IMR-90 (cell line): ENCODE measurements around the gene TBC1D22A. TPM values are rescaled to one million over a fixed set of nuclear protein-coding genes. Genes with fewer than 3 reads are reported as not detected.
A peak's percentile ranks its signal among the peaks of the same experiment; 100 is the strongest.

ENCODE experiments used
- ATAC-seq: fragments of 200-7000 bp; cut with Tn5 transposase; 2 replicates; pipeline ENCODE4 v1.9.1; 2020; ENCODE audit warnings: low read depth, mild to moderate bottlenecking, moderate library complexity
- BruUV-seq: library from RNA; stranded (reverse); fragments of 400-500 nt; replicated peaks from 2 replicates; lab custom pipeline; 2021; lab: Mats Ljungman, UMichigan
- CTCF ChIA-PET: fragments of 300-600 bp; formaldehyde crosslinking; extraction: SDS; loops from one replicate; lab custom pipeline; 2021; ENCODE audit warnings: antibody characterized with exemption; lab: Yijun Ruan, JAX
- POLR2A ChIA-PET: fragments of 300-600 bp; sonication (Branson Sonifier 250); formaldehyde crosslinking; loops from one replicate; lab custom pipeline; 2022; ENCODE audit warnings: antibody characterized with exemption; ENCODE audit not compliant: unreplicated experiment; lab: Charles Lee
- DNase-seq: peaks from one replicate; pipeline ENCODE4 v3.0.0; 2013
- H2AFZ ChIP-seq: replicated peaks from 2 replicates; pipeline ENCODE3; 2013; ENCODE audit warnings: low read length, mild to moderate bottlenecking; ENCODE audit not compliant: poor library complexity
- H2AK5ac ChIP-seq: 2 replicates; pipeline ENCODE4 v1.6.1; 2013; ENCODE audit warnings: low read depth, low read length, inconsistent platforms
- H2AK9ac ChIP-seq: replicated peaks from 2 replicates; pipeline ENCODE3; 2013; ENCODE audit warnings: mild to moderate bottlenecking, low read depth, low read length, moderate library complexity; ENCODE audit not compliant: poor library complexity
- H2BK120ac ChIP-seq: 2 replicates; pipeline ENCODE4 v1.6.1; 2013; ENCODE audit warnings: low read depth, low read length, inconsistent platforms
- H2BK15ac ChIP-seq: 3 replicates; pipeline ENCODE4 v1.6.1; 2013; ENCODE audit warnings: low read depth, low read length, inconsistent platforms
- H2BK20ac ChIP-seq: 2 replicates; pipeline ENCODE4 v1.6.1; 2013; ENCODE audit warnings: low read depth, mild to moderate bottlenecking, inconsistent platforms, low read length, moderate library complexity
- H2BK5ac ChIP-seq: 2 replicates; pipeline ENCODE4 v1.6.1; 2013; ENCODE audit warnings: mild to moderate bottlenecking, low read depth, low read length, inconsistent platforms; ENCODE audit not compliant: poor library complexity, severe bottlenecking
- H3K14ac ChIP-seq: replicated peaks from 2 replicates; pipeline ENCODE4 v1.6.1; 2013; ENCODE audit warnings: low read depth, low read length, inconsistent platforms
- H3K18ac ChIP-seq: 2 replicates; pipeline ENCODE4 v1.6.1; 2013; ENCODE audit warnings: low read depth, low read length, control low read depth
- H3K23ac ChIP-seq: 2 replicates; pipeline ENCODE4 v1.6.1; 2013; ENCODE audit warnings: low read depth, low read length, inconsistent platforms
- H3K27ac ChIP-seq: 2 replicates; pipeline ENCODE4 v1.5.1; 2013; ENCODE audit warnings: mild to moderate bottlenecking, control low read depth, low read length; ENCODE audit not compliant: insufficient read depth
- H3K27me3 ChIP-seq: 2 replicates; pipeline ENCODE4 v1.6.1; 2013; ENCODE audit warnings: low read length; ENCODE audit not compliant: control insufficient read depth, insufficient read depth
- H3K36me3 ChIP-seq: 2 replicates; pipeline ENCODE4 v1.6.1; 2013; ENCODE audit warnings: low read length, mixed read lengths; ENCODE audit not compliant: control insufficient read depth, insufficient read depth
- H3K4ac ChIP-seq: 2 replicates; pipeline ENCODE4 v1.6.1; 2013; ENCODE audit warnings: low read depth, low read length, inconsistent platforms
- H3K4me1 ChIP-seq: 2 replicates; pipeline ENCODE4 v1.6.1; 2013; ENCODE audit warnings: low read length, mixed read lengths; ENCODE audit not compliant: control insufficient read depth, insufficient read depth
- H3K4me2 ChIP-seq: 2 replicates; pipeline ENCODE4 v1.6.1; 2013; ENCODE audit warnings: low read depth, mild to moderate bottlenecking, control low read depth, low read length, moderate library complexity
- H3K4me3 ChIP-seq: 2 replicates; pipeline ENCODE4 v1.5.1; 2013; ENCODE audit warnings: low read depth, mild to moderate bottlenecking, control low read depth, low read length, moderate library complexity; ENCODE audit not compliant: insufficient read depth
- H3K56ac ChIP-seq: 2 replicates; pipeline ENCODE4 v1.6.1; 2013; ENCODE audit warnings: low read length, inconsistent platforms; ENCODE audit not compliant: insufficient read depth; ENCODE audit errors: extremely low read depth
- H3K79me1 ChIP-seq, 2 experiments: 2 replicates each; pipeline ENCODE4 v1.6.1; 2013; ENCODE audit warnings: low read length in 2 of 2, inconsistent platforms in 1 of 2, low read depth in 1 of 2
- H3K9ac ChIP-seq: 2 replicates; pipeline ENCODE4 v1.6.1; 2013; ENCODE audit warnings: low read depth, low read length, control low read depth
- H3K9me1 ChIP-seq: 2 replicates; pipeline ENCODE4 v1.6.1; 2013; ENCODE audit warnings: low read length, inconsistent platforms; ENCODE audit not compliant: insufficient read depth
- H3K9me3 ChIP-seq: 2 replicates; pipeline ENCODE4 v1.6.1; 2013; ENCODE audit warnings: low read length; ENCODE audit not compliant: control insufficient read depth, insufficient read depth
- H4K20me1 ChIP-seq: 2 replicates; pipeline ENCODE4 v1.6.1; 2013; ENCODE audit warnings: low read length, inconsistent platforms; ENCODE audit not compliant: insufficient read depth
- H4K5ac ChIP-seq: 2 replicates; pipeline ENCODE4 v1.6.1; 2013; ENCODE audit warnings: mild to moderate bottlenecking, low read depth, low read length, control low read depth
- H4K8ac ChIP-seq, 2 experiments: 2 replicates each; pipeline ENCODE4 v1.6.1; 2013; ENCODE audit warnings: low read depth in 2 of 2, low read length in 2 of 2, control low read depth in 1 of 2, inconsistent platforms in 1 of 2
- H4K91ac ChIP-seq: 2 replicates; pipeline ENCODE4 v1.6.1; 2013; ENCODE audit warnings: low read depth, low read length, inconsistent platforms; ENCODE audit not compliant: insufficient read depth
- BHLHE40 ChIP-seq: fragments of 150-350 bp; IDR thresholded peaks from 2 replicates; pipeline ENCODE4 v1.6.1; 2016; ENCODE audit warnings: mild to moderate bottlenecking, low read depth, low read length
- CEBPB ChIP-seq: IDR thresholded peaks from 2 replicates; pipeline ENCODE4 v1.6.1; 2012; ENCODE audit warnings: low read depth, low read length, improper control_type of control experiment
- CHD1 ChIP-seq: IDR thresholded peaks from 2 replicates; pipeline ENCODE4 v1.6.1; 2012; ENCODE audit warnings: low read depth, low read length, improper control_type of control experiment
- MAZ ChIP-seq: IDR thresholded peaks from 2 replicates; pipeline ENCODE4 v1.6.1; 2012; ENCODE audit warnings: low read depth, mild to moderate bottlenecking, low read length, improper control_type of control experiment, moderate library complexity, borderline replicate concordance
- MXI1 ChIP-seq: IDR thresholded peaks from 2 replicates; pipeline ENCODE4 v1.6.1; 2012; ENCODE audit warnings: low read depth, mild to moderate bottlenecking, low read length, moderate library complexity, borderline replicate concordance
- NFE2L2 ChIP-seq: fragments of 150-350 bp; IDR thresholded peaks from 2 replicates; pipeline ENCODE4 v1.6.1; 2016; ENCODE audit warnings: low read depth, mild to moderate bottlenecking, low read length
- RFX5 ChIP-seq: IDR thresholded peaks from 2 replicates; pipeline ENCODE4 v1.8.0; 2012; ENCODE audit warnings: low read depth, mild to moderate bottlenecking, low read length, moderate library complexity
- SMC3 ChIP-seq: fragments of 150-350 bp; IDR thresholded peaks from 2 replicates; pipeline ENCODE4 v1.6.1; 2016; ENCODE audit warnings: low read depth, mild to moderate bottlenecking, antibody characterized with exemption, low read length, moderate library complexity
- WGBS, 2 experiments: methylation state at CpG; one replicate each; pipeline versions ENCODE4 v1.1.5 to v1.1.7; 2013; ENCODE audit warnings: missing lambda C conversion rate in 2 of 2; ENCODE audit not compliant: insufficient read length in 1 of 2; ENCODE audit errors: extremely low coverage in 2 of 2; 5-methylcytosine and 5-hydroxymethylcytosine counted together
- dilution Hi-C: fragments of 300-500 bp; cut with HindIII; formaldehyde crosslinking; loops from one replicate; pipeline ENCODE4 v1.14.3; 2018; ENCODE audit warnings: low sequenced_read_pairs; ENCODE audit not compliant: unreplicated experiment
- in situ Hi-C: fragments of 300-500 bp; cut with MboI; formaldehyde crosslinking; loops from 3 replicates; pipeline ENCODE4 v1.14.3; 2019; ENCODE audit warnings: low sequenced_read_pairs, inconsistent platforms, mixed read lengths
- intact Hi-C: fragments of 100-400 bp; cut with micrococcal nuclease; formaldehyde crosslinking; loops from 2 replicates; pipeline ENCODE4 v1.10.0; 2022
- polyA plus RNA-seq, 3 experiments: library from polyadenylated mRNA; depleted of rRNA; stranded (reverse); fragments of >200 nt; gene quantifications; 2 replicates each; pipeline ENCODE4 v1.2.3, GENCODE V29; 2012; ENCODE audit warnings: low replicate concordance in 1 of 3
- total RNA-seq: library from RNA; depleted of rRNA; stranded (reverse); fragments of >200 nt; gene quantifications from 2 replicates; pipeline ENCODE4 v1.2.3, GENCODE V29; 2012

The TBC1D22A gene
- total and polyA plus RNA-seq, 2 of the 4 experiments (the other 2 are of a cell fraction): 9.0 to 16.7 TPM

GRCh38 chr22:47000888-47001287 lies 238.4 kb downstream of the TBC1D22A start:
- no peaks in the 10 kb centered on the region for H3K9me3 ChIP-seq
- no peak overlapping the region for H3K4me3 ChIP-seq
- no peak overlapping the region for H4K8ac ChIP-seq
- H4K20me1 ChIP-seq: no peaks in the 10 kb centered on the region
- no peak overlapping the region for H2BK20ac ChIP-seq
- no peak overlapping the region for H2BK120ac ChIP-seq
- H3K23ac ChIP-seq: peak overlapping the region; percentile 14; the same call in 1 of the 2 replicates
- in situ Hi-C loops: no loop called here
- dilution Hi-C loops: no loop called here
- TF ChIP-seq NFE2L2 (no peak), MXI1 (no peak), BHLHE40 (no peak), MAZ (no peak), SMC3 (no peak), CHD1 (no peak), RFX5 (no peak), CEBPB (no peak)
- DNase-seq (no peak), ATAC-seq (no peak)
- no peak overlapping the region for H3K4me2 ChIP-seq
- H2AK5ac ChIP-seq: no peak overlapping the region
- H2AK9ac ChIP-seq: no peak overlapping the region
- H2AFZ ChIP-seq: no peak overlapping the region
- no peak overlapping the region for H3K56ac ChIP-seq
- intact Hi-C loops: no loop called here
- H3K18ac ChIP-seq: no peak overlapping the region
- POLR2A ChIA-PET: no interaction called here
- H2BK15ac ChIP-seq: no peak overlapping the region
- H4K5ac ChIP-seq: no peak overlapping the region
- CTCF ChIA-PET: no interaction called here
- H3K4me1 ChIP-seq: no peaks in the 10 kb centered on the region
- WGBS, 2 experiments: 90% methylated on average over 2 of the region's 4 CpGs; no CpG with 5 or more reads in 1 of the 2 experiments
- no peaks in the 10 kb centered on the region for H3K27me3 ChIP-seq
- no peak overlapping the region; the same call in 1 of the 2 replicates for H3K4ac ChIP-seq
- H3K14ac ChIP-seq: no peak overlapping the region
- H4K91ac ChIP-seq: no peak overlapping the region
- H2BK5ac ChIP-seq: no peak overlapping the region
- H3K36me3 ChIP-seq: peaks cover 4% of the 10 kb centered on the region
- H3K9me1 ChIP-seq: no peaks in the 10 kb centered on the region; the same call in 1 of the 2 replicates
- no peak overlapping the region for H3K27ac ChIP-seq
- H3K79me1 ChIP-seq: peaks cover 6 to 13% of the 10 kb centered on the region in 2 experiments; a peak in 3 of 4 replicates
- H3K9ac ChIP-seq: no peak overlapping the region
- no TSS peak for BruUV-seq
